Peyer's patch (tissue), 4 donors: ENCODE measurements around the gene UNC13D.

Experiments used
- CTCF ChIP-seq, 6 experiments: fragments of 450-650 bp in 4 of 6; fragments of 200-600 bp in 2 of 6; sonication (generic) in 1 of 6; IDR thresholded peaks; one replicate each; pipeline ENCODE4 v1.5.1; 2017 to 2019; ENCODE audit warnings: antibody characterized with exemption in 6 of 6, mild to moderate bottlenecking in 3 of 6, moderate library complexity in 1 of 6
- POLR2A ChIP-seq, 2 donors: fragments of 450-650 bp; IDR thresholded peaks; one replicate each; pipeline ENCODE4 v1.5.1; 2017; ENCODE audit warnings: antibody characterized with exemption in 2 of 2, mild to moderate bottlenecking in 2 of 2, moderate library complexity in 2 of 2

- peak; percentile 100 for TF ChIP-seq POLR2A (IDR thresholded peaks at IDR 0.05)
- TF ChIP-seq CTCF (IDR thresholded peaks at IDR 0.05), result peak in 1 of 6 experiments; percentile 8
Observed at GRCh38 chr17:75779250-75779986, 64.8 kb downstream of the UNC13D start.
